ENCODE results near the gene MYH6.
"Not testable (repeated sequence)": the region's sequence is repeated elsewhere in the genome, so short reads cannot be mapped to it uniquely, and the experiment has no call there.

MYH6 gene

DNA sequence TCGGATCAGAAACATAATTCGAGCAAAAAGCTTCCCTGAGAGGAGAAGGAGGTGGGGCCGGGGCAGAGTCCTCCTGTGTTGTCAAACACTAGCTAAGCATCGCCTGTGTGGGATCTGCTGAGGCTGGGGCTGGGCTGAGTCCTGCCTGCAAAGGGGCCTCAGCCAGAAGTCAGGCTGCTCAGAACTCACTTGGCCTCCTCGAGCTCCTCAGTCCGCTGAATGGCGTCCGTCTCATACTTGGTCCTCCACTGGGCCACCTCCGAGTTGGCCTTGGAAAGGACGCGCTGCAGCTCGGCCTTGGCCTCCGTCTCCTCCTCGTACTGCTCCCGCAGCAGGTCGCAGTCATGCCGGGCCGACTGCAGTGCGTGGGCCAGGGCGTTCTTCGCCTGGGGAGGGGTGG, 9.9 kb upstream of the MYH6 start:
- no peak for TF ChIP-seq Cebpa-rat (IDR thresholded peaks at IDR 0.05)
- Histone ChIP-seq H3K4me3 (no peak overlapping the region), H3K36me3 (no peaks in the 10 kb centered on the region), H3K27me3 (peaks cover 0 to 3% (median 0%) of the 10 kb centered on the region in 11 experiments; a peak in 2 of 22 replicates), H3K4me2 (no peak overlapping the region), H3K27ac (no peak overlapping the region), H4K20me1 (no peaks in the 10 kb centered on the region; a peak in 2 of 22 replicates), H3K9me3 (replicated peaks in 1 of 11) (no peaks in the 10 kb centered on the region), H3K9ac (no peak overlapping the region), H3K4me1 (no peaks in the 10 kb centered on the region; a peak in 1 of 20 replicates)

DNA sequence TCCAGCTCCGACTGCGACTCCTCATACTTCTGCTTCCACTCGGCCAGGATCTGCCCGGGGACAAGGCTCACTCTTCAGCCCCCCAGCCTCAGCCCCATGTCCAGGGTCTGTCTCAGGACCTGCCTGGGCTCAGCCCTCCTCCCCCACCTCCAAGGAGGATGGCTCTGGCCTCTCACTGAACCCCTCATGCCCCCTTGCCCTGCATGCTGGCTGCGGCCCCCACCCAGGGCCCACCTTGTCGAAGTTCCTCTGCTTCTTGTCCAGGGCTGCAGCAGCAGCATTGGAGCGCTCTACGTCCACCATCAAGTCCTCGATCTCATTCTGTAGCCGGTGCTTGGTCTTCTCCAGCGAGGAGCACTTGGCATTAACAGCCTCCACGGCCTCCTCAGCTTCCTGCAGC, 9.2 kb upstream of the MYH6 start:
- not testable (repeated sequence) for H3K4me1 ChIP-seq; H3K9me3 ChIP-seq (replicated peaks in 1 of 11); H3K4me3 ChIP-seq; H3K36me3 ChIP-seq; H4K20me1 ChIP-seq; H3K27ac ChIP-seq; H3K4me2 ChIP-seq; H3K27me3 ChIP-seq; H3K9ac ChIP-seq

DNA sequence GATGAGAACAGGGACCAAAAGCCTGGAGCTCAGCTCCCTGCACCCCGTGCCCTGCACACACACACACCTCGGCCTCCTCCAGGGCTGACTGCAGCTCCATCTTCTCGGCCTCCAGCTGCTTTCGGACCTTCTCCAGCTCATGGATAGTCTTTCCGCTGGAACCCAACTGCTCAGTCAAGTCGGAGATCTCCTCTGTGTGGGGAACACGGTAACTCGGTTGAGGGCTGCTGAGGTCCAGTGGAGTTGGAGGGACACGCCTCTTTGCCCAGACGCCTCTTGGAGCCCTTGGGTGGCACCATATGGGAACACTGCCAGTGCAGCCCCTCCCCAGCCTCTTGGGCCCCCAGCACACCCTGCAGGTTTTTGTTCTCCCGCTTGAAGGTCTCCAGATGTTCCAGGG, 8.7 kb upstream of the MYH6 start:
- H3K4me3 ChIP-seq = no peak overlapping the region
- H3K4me2 ChIP-seq = no peak overlapping the region
- H4K20me1 ChIP-seq = peaks cover 0 to 6% (median 0%) of the 10 kb centered on the region in 11 experiments; a peak in 2 of 22 replicates
- peaks cover 0 to 3% (median 0%) of the 10 kb centered on the region in 11 experiments; a peak in 2 of 22 replicates for H3K27me3 ChIP-seq
- H3K36me3 ChIP-seq = no peaks in the 10 kb centered on the region
- no peaks in the 10 kb centered on the region; a peak in 1 of 20 replicates for H3K4me1 ChIP-seq
- H3K27ac ChIP-seq = no peak overlapping the region
- TF ChIP-seq Cebpa-rat (IDR thresholded peaks at IDR 0.05) = no peak
- H3K9me3 ChIP-seq (replicated peaks in 1 of 11) = no peaks in the 10 kb centered on the region
- H3K9ac ChIP-seq = no peak overlapping the region

DNA sequence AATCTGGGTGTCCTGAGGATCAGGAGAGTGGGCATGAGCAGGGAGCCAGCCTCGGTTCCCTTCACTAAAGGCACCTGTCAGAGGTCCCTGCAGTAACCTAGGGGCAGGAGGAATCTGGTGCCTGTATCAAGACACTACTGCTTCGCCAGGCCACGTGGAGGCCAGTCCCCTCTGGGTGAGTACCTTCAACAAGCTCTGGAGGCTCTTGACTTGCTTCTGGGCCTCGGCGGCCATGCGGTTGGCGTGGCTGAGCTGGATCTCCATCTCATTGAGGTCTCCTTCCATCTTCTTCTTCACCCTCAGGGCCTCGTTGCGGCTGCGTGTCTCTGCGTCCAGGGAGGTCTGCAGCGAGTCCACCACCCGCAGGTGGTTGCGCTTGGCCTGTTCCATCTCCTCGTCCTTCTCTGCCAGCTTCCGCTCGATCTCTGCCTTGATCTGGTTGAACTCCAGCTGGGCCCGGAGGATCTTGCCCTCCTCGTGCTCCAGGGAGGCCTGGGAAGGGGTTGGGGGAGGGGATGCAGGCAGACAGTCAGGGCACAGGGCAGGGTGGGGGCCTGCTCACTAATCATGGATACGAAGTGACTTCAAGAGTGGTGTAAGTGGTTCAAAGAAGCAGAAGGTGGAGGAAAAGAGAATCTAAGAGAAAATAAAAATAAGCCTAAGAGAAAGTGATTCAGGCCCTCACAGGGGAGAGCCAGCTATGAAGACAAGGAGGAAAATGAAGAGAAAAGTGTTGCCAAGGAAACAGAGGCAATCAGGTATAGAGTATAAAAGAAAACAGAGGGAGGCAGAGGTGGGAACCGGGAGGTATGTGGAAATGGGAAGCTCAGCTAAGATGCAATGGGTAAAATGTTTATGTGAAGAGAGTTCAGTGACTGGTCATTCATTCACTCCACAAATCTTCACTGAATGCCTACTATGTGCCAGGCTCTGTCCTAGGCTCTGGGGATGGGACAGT, 8.0 kb upstream of the MYH6 start:
- Histone ChIP-seq H4K20me1 (peaks cover 0 to 10% (median 0%) of the 10 kb centered on the region in 11 experiments; a peak in 2 of 22 replicates), H3K36me3 (no peaks in the 10 kb centered on the region), H3K4me1 (no peaks in the 10 kb centered on the region), H3K4me2 (no peak overlapping the region), H3K27me3 (peaks cover 0 to 7% (median 0%) of the 10 kb centered on the region in 11 experiments; a peak in 3 of 22 replicates), H3K4me3 (no peak overlapping the region), H3K9ac (no peak overlapping the region), H3K27ac (no peak overlapping the region), H3K9me3 (replicated peaks in 1 of 11) (no peaks in the 10 kb centered on the region)
- TF ChIP-seq Cebpa-rat (IDR thresholded peaks at IDR 0.05) = no peak

DNA sequence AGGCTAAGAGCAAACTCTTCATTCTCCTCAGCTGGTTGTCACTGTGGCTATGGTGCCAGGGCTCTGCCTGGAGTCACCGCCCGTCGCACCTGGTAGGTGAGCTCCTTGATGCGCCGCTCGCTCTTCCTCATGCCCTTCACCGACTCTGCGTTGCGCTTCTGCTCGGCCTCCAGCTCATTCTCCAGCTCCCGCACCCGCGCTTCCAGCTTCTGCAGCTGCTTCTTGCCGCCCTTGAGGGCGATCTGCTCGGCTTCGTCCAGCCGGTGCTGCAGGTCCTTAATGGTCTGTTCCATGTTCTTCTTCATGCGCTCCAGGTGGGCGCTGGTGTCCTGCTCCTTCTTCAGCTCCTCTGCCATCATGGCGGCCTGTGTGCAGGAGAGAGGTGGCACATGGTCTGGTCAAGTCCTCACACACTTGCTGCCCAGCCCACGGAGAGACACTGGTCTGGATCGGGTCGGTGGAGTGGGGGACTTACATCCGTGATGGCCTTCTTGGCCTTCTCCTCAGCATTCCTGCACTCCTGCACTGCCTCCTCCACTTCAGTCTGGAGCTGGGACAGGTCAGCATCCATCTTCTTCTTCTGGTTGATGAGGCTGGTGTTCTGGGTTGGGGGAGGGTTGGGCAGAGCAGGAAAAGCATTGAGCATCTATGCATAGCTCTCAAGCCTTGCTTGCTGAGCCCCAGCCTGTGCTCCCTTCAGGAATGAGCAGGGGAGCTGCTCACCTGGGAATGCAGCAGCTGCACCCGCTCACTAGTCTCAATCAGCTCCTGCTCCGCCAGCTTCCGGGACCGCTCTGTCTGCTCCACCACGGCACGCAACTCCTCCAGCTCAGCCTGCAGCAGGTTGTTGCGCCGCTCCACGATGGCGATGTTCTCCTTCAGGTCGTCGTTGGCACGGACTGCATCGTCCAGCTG, 7.1 kb upstream of the MYH6 start:
- no peak for TF ChIP-seq Cebpa-rat (IDR thresholded peaks at IDR 0.05)
- peaks cover 0 to 20% (median 0%) of the 10 kb centered on the region in 11 experiments; a peak in 4 of 22 replicates for H4K20me1 ChIP-seq
- no peak overlapping the region for H3K9ac ChIP-seq
- no peaks in the 10 kb centered on the region for H3K4me1 ChIP-seq
- H3K9me3 ChIP-seq (replicated peaks in 1 of 11) = no peaks in the 10 kb centered on the region
- H3K27me3 ChIP-seq = peaks cover 0 to 15% (median 5%) of the 10 kb centered on the region in 11 experiments; a peak in 10 of 22 replicates
- H3K36me3 ChIP-seq = no peaks in the 10 kb centered on the region
- H3K27ac ChIP-seq = no peak overlapping the region
- no peak overlapping the region for H3K4me3 ChIP-seq
- H3K4me2 ChIP-seq = no peak overlapping the region

DNA sequence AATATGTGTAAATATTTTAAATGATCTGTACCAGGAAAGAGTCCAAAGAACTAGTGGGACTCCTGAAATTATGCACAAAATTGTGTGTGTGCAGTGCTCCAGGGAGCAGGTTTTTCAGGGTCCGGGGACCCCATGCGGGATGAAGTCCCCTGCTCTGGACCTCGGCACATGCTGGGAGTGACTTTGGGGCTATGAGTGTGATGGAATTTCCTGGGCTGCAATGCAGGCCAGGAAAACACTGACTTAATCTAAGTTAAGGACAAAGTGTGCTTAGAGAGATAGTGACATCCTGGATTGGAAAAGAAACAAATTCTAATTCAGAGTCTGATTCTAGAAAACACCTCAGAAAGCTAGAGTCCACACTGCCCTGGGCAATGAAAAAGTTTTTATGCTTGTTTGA, 6.2 kb upstream of the MYH6 start:
- H3K27me3 ChIP-seq = peaks cover 0 to 24% (median 11%) of the 10 kb centered on the region in 11 experiments; a peak in 12 of 22 replicates
- H3K9me3 ChIP-seq (replicated peaks in 1 of 11) = no peaks in the 10 kb centered on the region
- peaks cover 0 to 25% (median 0%) of the 10 kb centered on the region in 11 experiments; a peak in 4 of 22 replicates for H4K20me1 ChIP-seq
- H3K27ac ChIP-seq = no peak overlapping the region
- H3K4me2 ChIP-seq = no peak overlapping the region
- H3K4me1 ChIP-seq = no peaks in the 10 kb centered on the region
- H3K36me3 ChIP-seq = no peaks in the 10 kb centered on the region
- TF ChIP-seq Cebpa-rat (IDR thresholded peaks at IDR 0.05) = no peak
- H3K9ac ChIP-seq = no peak overlapping the region
- H3K4me3 ChIP-seq = no peak overlapping the region

- Histone ChIP-seq H3K9me3 (replicated peaks in 1 of 11) (no peaks in the 10 kb centered on the region), H3K4me3 (no peak overlapping the region), H3K9ac (no peak overlapping the region), H4K20me1 (peaks cover 0 to 25% (median 0%) of the 10 kb centered on the region in 11 experiments; a peak in 5 of 22 replicates), H3K27ac (no peak overlapping the region), H3K4me1 (no peaks in the 10 kb centered on the region), H3K36me3 (no peaks in the 10 kb centered on the region), H3K27me3 (peaks cover 0 to 30% (median 16%) of the 10 kb centered on the region in 11 experiments; a peak in 19 of 22 replicates), H3K4me2 (no peak overlapping the region)
- TF ChIP-seq Cebpa-rat (IDR thresholded peaks at IDR 0.05) = no peak
These were observed 5.6 kb upstream of the MYH6 start for GRCh38 chr14:23413681-23414080.

DNA sequence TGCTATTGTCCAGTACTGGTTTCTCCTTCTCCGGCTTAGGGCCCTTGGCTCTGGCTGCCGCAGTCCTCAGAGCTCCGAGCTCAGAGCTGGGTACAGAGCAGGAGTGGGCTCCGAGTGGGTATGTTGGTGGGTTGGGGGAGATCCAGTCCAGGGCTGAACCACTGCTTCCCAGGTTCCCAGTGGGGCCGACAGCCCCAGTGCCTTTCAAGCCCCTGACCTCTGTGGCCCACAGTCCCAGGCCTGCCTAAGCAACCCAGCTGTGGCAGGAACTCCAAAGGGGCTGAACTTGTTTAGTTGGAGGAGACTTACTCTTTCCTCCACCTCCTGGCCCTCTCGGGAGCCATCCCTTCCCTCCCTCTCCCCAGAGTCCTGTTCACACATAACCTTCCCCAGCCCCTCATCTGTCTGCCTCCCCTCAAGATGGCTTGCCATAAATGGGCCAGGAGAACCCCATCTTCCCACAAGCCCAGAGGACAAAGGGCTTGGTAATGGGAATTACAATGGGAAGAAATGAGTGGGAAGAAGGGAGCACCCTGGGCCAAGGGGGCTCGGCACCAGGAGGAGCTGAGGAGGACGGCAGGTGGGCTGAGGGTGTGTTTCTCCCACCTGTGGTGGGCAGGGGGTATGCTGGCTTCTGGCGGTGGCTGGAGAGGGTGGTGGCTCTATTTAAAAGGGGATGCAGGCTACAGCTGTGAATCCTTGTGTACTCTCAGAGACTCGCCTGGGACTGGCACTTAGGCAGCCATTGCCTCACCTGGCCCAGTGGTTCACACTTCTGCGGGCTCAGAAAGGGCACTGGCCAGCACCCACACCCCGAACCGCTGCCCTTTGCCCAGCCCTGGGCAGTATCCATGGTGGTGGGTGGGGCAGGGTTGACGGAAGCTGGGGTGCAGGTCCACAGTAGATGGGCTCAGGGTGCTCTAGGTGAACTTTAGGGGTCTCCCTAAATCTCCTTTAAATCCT, 3.8 kb upstream of the MYH6 start:
- Histone ChIP-seq H3K36me3 (no peaks in the 10 kb centered on the region), H3K9me3 (replicated peaks in 1 of 11) (no peaks in the 10 kb centered on the region), H4K20me1 (peaks cover 0 to 34% (median 11%) of the 10 kb centered on the region in 11 experiments; a peak in 14 of 22 replicates), H3K9ac (no peak overlapping the region), H3K27ac (no peak overlapping the region), H3K4me3 (no peak overlapping the region), H3K4me1 (peaks cover 0 to 7% (median 4%) of the 10 kb centered on the region in 10 experiments; a peak in 14 of 20 replicates), H3K27me3 (peaks cover 12 to 48% (median 35%) of the 10 kb centered on the region in 11 experiments), H3K4me2 (no peak overlapping the region)
- no peak for TF ChIP-seq Cebpa-rat (IDR thresholded peaks at IDR 0.05)
